ENCODE measurements around the gene DMPK. TPM values are rescaled to one million over a fixed set of nuclear protein-coding genes. Genes with fewer than 3 reads are reported as not detected.
A peak's percentile ranks its signal among the peaks of the same experiment; 100 is the strongest.

DMPK gene
- total and polyA plus RNA-seq, 2 donors (not counting 1 experiment from before 2014, with no cell fraction given) = 54.7 to 115 TPM

- H4K20me1 ChIP-seq (ENCODE audit: control insufficient read depth, extremely low read depth, insufficient read depth, low read length) = no peaks in the 10 kb centered on the region
- H3K27ac ChIP-seq (ENCODE audit: insufficient read depth, low read length) = no peak overlapping the region
- H3K9me3 ChIP-seq (ENCODE audit: control insufficient read depth, insufficient read depth, low read depth, low read length) = no peaks in the 10 kb centered on the region
- H3K9ac ChIP-seq (ENCODE audit: insufficient read depth, low read length) = no peak overlapping the region
- no peaks in the 10 kb centered on the region for H3K79me2 ChIP-seq (ENCODE audit: control insufficient read depth, insufficient read depth, low read length)
- no peaks in the 10 kb centered on the region for H3K27me3 ChIP-seq (ENCODE audit: control insufficient read depth, insufficient read depth, low read length)
- no peaks in the 10 kb centered on the region for H3K4me1 ChIP-seq (ENCODE audit: control insufficient read depth, extremely low read depth, insufficient read depth, low read length)
- no peak for DNase-seq (ENCODE audit: low read depth in 2 of 2)
- H2AFZ ChIP-seq (ENCODE audit: low read length) = no peak overlapping the region
- H3K4me2 ChIP-seq (ENCODE audit: extremely low read depth, insufficient read depth, low read length) = no peak overlapping the region
- TF ChIP-seq EZH2 (IDR thresholded peaks at IDR 0.05; ENCODE audit: low read length, missing control alignments) = no peak
- TF ChIP-seq, protein P1, sequence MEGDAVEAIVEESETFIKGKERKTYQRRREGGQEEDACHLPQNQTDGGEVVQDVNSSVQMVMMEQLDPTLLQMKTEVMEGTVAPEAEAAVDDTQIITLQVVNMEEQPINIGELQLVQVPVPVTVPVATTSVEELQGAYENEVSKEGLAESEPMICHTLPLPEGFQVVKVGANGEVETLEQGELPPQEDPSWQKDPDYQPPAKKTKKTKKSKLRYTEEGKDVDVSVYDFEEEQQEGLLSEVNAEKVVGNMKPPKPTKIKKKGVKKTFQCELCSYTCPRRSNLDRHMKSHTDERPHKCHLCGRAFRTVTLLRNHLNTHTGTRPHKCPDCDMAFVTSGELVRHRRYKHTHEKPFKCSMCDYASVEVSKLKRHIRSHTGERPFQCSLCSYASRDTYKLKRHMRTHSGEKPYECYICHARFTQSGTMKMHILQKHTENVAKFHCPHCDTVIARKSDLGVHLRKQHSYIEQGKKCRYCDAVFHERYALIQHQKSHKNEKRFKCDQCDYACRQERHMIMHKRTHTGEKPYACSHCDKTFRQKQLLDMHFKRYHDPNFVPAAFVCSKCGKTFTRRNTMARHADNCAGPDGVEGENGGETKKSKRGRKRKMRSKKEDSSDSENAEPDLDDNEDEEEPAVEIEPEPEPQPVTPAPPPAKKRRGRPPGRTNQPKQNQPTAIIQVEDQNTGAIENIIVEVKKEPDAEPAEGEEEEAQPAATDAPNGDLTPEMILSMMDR (conservative IDR thresholded peaks at IDR 0.05 in 1 of 2, IDR thresholded peaks at IDR 0.05 in 1 of 2; ENCODE audit: low read depth in 1 of 2, low read length in 2 of 2) = no peak
- peaks cover 47% of the 10 kb centered on the region for H3K36me3 ChIP-seq (ENCODE audit: control insufficient read depth, insufficient read depth, low read length)
- H3K4me3 ChIP-seq (replicated peaks in 1 of 4; ENCODE audit: control extremely low read depth in 1 of 4, insufficient read depth in 1 of 4, low read depth in 3 of 4, low read length in 4 of 4) = no peak overlapping the region
Observed at GRCh38 chr19:45825263-45825605, 42.9 kb upstream of the DMPK start.

DNA sequence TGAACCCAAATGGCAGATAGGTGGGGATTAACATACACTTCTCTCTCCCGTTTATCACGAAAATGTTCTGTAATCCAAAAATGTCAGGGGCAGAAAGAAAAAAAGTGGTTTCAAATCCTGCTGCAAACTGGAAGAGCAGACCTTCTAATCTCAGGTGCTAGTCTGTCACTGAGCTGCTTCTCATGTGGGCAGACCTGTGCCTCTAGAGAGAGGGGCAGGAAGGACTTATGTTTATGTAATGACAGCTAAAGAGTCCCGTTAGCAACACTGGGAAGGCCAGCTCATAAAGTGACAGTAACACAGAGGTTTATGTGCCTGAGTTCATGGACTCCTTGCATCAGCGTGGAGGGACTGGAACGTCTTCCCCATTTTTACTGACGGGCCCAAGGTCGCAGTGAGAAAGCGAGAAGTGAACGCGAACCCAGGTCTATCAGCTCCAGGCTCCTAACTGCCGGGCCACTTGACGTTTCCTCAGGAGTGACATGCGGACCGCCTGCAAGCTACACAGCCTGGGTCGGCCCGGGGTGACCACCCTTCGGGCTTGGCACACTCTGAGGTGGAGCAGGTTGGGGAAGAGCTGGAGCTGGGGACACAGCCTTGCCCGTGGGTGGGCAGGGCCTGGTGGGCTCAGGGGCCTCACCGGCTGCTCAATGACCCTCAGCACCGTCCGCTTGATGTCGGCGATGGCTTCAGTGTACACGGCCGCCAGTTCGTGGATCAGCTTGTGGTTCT lies 42.4 kb upstream of the DMPK start:
- Histone ChIP-seq H3K4me1 (ENCODE audit: control insufficient read depth, extremely low read depth, insufficient read depth, low read length) (no peaks in the 10 kb centered on the region), H3K27me3 (ENCODE audit: control insufficient read depth, insufficient read depth, low read length) (no peaks in the 10 kb centered on the region), H3K4me3 (replicated peaks in 1 of 4; ENCODE audit: control extremely low read depth in 1 of 4, insufficient read depth in 1 of 4, low read depth in 3 of 4, low read length in 4 of 4) (no peak overlapping the region), H3K27ac (ENCODE audit: insufficient read depth, low read length) (no peak overlapping the region), H3K36me3 (ENCODE audit: control insufficient read depth, insufficient read depth, low read length) (peaks cover 43% of the 10 kb centered on the region), H2AFZ (ENCODE audit: low read length) (no peak overlapping the region), H3K4me2 (ENCODE audit: extremely low read depth, insufficient read depth, low read length) (no peak overlapping the region), H3K9ac (ENCODE audit: insufficient read depth, low read length) (no peak overlapping the region), H3K9me3 (ENCODE audit: control insufficient read depth, insufficient read depth, low read depth, low read length) (no peaks in the 10 kb centered on the region), H3K79me2 (ENCODE audit: control insufficient read depth, insufficient read depth, low read length) (no peaks in the 10 kb centered on the region), H4K20me1 (ENCODE audit: control insufficient read depth, extremely low read depth, insufficient read depth, low read length) (no peaks in the 10 kb centered on the region)
- no peak for TF ChIP-seq EZH2 (IDR thresholded peaks at IDR 0.05; ENCODE audit: low read length, missing control alignments)
- TF ChIP-seq, protein P1 (conservative IDR thresholded peaks at IDR 0.05 in 1 of 2, IDR thresholded peaks at IDR 0.05 in 1 of 2; ENCODE audit: low read depth in 1 of 2, low read length in 2 of 2) = no peak
- DNase-seq (ENCODE audit: low read depth in 2 of 2) = no peak

DNA sequence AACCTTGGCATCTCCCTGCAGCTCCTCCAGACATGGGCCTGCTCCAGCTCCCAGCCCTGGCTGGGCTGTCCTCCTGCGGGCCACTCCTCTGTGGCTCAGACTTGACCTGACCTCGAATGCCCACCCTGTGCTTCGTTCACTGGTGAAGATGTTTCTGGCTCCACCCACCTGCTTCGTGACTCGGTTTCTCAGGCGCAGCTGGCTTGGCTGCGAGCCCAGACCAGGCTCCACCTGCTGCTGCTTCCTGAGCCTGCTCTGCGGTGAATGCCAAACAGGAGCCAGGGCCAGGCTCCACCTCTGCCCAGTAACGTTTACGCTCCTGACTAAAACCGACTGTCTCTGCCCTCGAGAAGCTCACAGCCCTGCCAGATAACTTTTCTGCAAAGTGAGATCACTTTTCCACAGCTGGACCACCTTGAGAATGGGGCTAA lies 41.8 kb upstream of the DMPK start:
- Histone ChIP-seq H2AFZ (ENCODE audit: low read length) (no peak overlapping the region), H3K27me3 (ENCODE audit: control insufficient read depth, insufficient read depth, low read length) (no peaks in the 10 kb centered on the region), H4K20me1 (ENCODE audit: control insufficient read depth, extremely low read depth, insufficient read depth, low read length) (no peaks in the 10 kb centered on the region), H3K79me2 (ENCODE audit: control insufficient read depth, insufficient read depth, low read length) (no peaks in the 10 kb centered on the region), H3K36me3 (ENCODE audit: control insufficient read depth, insufficient read depth, low read length) (peaks cover 41% of the 10 kb centered on the region), H3K4me1 (ENCODE audit: control insufficient read depth, extremely low read depth, insufficient read depth, low read length) (no peaks in the 10 kb centered on the region), H3K4me3 (replicated peaks in 1 of 4; ENCODE audit: control extremely low read depth in 1 of 4, insufficient read depth in 1 of 4, low read depth in 3 of 4, low read length in 4 of 4) (no peak overlapping the region), H3K4me2 (ENCODE audit: extremely low read depth, insufficient read depth, low read length) (no peak overlapping the region), H3K27ac (ENCODE audit: insufficient read depth, low read length) (no peak overlapping the region), H3K9me3 (ENCODE audit: control insufficient read depth, insufficient read depth, low read depth, low read length) (no peaks in the 10 kb centered on the region), H3K9ac (ENCODE audit: insufficient read depth, low read length) (no peak overlapping the region)
- DNase-seq (ENCODE audit: low read depth in 2 of 2) = peak in 1 of 2 donors; percentile 54
- TF ChIP-seq, protein P1 (conservative IDR thresholded peaks at IDR 0.05 in 1 of 2, IDR thresholded peaks at IDR 0.05 in 1 of 2; ENCODE audit: low read depth in 1 of 2, low read length in 2 of 2) = no peak
- TF ChIP-seq EZH2 (IDR thresholded peaks at IDR 0.05; ENCODE audit: low read length, missing control alignments) = no peak

Measured in fibroblast of lung (primary cell).